ENCODE data around the gene LRRC8D.

LRRC8D gene

GRCh38 chr1:89931964-89932363 lies 111.1 kb downstream of the LRRC8D start:
- Histone ChIP-seq H2AFZ (ENCODE audit: low read depth, low read length, severe bottlenecking) (no peak overlapping the region), H3K4me2 (ENCODE audit: low read depth, low read length, poor library complexity, severe bottlenecking) (no peak overlapping the region), H3K4me3 (ENCODE audit: insufficient read depth, low read length, poor library complexity, severe bottlenecking) (no peak overlapping the region), H3K9ac (ENCODE audit: low read length) (no peak overlapping the region), H3F3A (ENCODE audit: insufficient read depth) (no peaks in the 10 kb centered on the region), H3K36me3 (ENCODE audit: low read length) (peaks cover 10% of the 10 kb centered on the region; the same call in 1 of the 2 replicates), H4K20me1 (ENCODE audit: low read depth, low read length) (no peaks in the 10 kb centered on the region), H3K9me3 (ENCODE audit: insufficient read depth, low read length) (no peaks in the 10 kb centered on the region), H3K79me2 (ENCODE audit: insufficient read depth, low read length) (no peaks in the 10 kb centered on the region), H3K9me2 (replicated peaks; ENCODE audit: insufficient read depth, low read length) (no peaks in the 10 kb centered on the region), H3K27ac (ENCODE audit: low read depth, low read length) (no peak overlapping the region), H3K27me3 (ENCODE audit: low read length) (no peaks in the 10 kb centered on the region)
- TF ChIP-seq, protein P1, sequence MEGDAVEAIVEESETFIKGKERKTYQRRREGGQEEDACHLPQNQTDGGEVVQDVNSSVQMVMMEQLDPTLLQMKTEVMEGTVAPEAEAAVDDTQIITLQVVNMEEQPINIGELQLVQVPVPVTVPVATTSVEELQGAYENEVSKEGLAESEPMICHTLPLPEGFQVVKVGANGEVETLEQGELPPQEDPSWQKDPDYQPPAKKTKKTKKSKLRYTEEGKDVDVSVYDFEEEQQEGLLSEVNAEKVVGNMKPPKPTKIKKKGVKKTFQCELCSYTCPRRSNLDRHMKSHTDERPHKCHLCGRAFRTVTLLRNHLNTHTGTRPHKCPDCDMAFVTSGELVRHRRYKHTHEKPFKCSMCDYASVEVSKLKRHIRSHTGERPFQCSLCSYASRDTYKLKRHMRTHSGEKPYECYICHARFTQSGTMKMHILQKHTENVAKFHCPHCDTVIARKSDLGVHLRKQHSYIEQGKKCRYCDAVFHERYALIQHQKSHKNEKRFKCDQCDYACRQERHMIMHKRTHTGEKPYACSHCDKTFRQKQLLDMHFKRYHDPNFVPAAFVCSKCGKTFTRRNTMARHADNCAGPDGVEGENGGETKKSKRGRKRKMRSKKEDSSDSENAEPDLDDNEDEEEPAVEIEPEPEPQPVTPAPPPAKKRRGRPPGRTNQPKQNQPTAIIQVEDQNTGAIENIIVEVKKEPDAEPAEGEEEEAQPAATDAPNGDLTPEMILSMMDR (IDR thresholded peaks at IDR 0.05; ENCODE audit: insufficient read depth, low read length, poor library complexity, severe bottlenecking), result no peak
- TF ChIP-seq EZH2phosphoT487 (conservative IDR thresholded peaks at IDR 0.05; ENCODE audit: low read length), result no peak

DNA sequence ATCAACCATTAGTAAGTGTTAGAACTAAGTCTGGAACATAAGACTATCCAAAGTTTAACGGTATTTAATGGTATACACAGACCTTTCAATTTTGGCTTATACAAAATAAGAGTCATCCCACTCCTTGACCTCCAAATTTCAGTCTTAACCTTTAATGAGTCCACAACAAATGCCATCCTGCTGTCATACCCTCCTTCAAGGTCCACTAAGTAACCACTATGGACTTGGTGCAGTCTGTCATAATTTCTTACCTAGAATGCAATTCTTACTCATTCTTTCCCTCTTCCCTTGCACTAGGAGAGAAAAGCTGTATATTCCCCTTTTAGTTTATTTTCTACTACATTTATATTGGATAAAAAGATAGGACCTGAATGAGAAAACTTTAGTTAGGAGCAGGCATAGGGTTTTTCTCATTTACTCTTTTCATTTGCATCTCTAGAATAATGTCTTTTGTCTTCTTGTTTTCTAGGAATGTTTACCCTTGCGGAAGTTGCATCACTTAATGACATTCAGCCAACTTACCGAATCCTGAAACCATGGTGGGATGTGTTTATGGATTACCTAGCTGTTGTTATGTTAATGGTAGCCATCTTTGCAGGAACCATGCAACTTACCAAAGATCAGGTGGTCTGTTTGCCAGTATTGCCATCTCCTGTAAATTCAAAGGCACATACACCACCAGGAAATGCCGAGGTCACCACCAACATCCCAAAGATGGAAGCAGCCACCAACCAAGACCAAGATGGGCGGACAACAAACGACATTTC lies 111.9 kb downstream of the LRRC8D start:
- Histone ChIP-seq H2AFZ (ENCODE audit: low read depth, low read length, severe bottlenecking) (no peak overlapping the region), H3K27me3 (ENCODE audit: low read length) (no peaks in the 10 kb centered on the region), H3K9me3 (ENCODE audit: insufficient read depth, low read length) (no peaks in the 10 kb centered on the region), H3K36me3 (ENCODE audit: low read length) (peaks cover 10% of the 10 kb centered on the region; the same call in 1 of the 2 replicates), H3K4me3 (ENCODE audit: insufficient read depth, low read length, poor library complexity, severe bottlenecking) (no peak overlapping the region), H3K9ac (ENCODE audit: low read length) (no peak overlapping the region), H3K79me2 (ENCODE audit: insufficient read depth, low read length) (no peaks in the 10 kb centered on the region), H4K20me1 (ENCODE audit: low read depth, low read length) (no peaks in the 10 kb centered on the region), H3K9me2 (replicated peaks; ENCODE audit: insufficient read depth, low read length) (no peaks in the 10 kb centered on the region), H3F3A (ENCODE audit: insufficient read depth) (no peaks in the 10 kb centered on the region), H3K27ac (ENCODE audit: low read depth, low read length) (no peak overlapping the region), H3K4me2 (ENCODE audit: low read depth, low read length, poor library complexity, severe bottlenecking) (no peak overlapping the region)
- TF ChIP-seq, protein P1 (IDR thresholded peaks at IDR 0.05; ENCODE audit: insufficient read depth, low read length, poor library complexity, severe bottlenecking), result no peak
- no peak for TF ChIP-seq EZH2phosphoT487 (conservative IDR thresholded peaks at IDR 0.05; ENCODE audit: low read length)

DNA sequence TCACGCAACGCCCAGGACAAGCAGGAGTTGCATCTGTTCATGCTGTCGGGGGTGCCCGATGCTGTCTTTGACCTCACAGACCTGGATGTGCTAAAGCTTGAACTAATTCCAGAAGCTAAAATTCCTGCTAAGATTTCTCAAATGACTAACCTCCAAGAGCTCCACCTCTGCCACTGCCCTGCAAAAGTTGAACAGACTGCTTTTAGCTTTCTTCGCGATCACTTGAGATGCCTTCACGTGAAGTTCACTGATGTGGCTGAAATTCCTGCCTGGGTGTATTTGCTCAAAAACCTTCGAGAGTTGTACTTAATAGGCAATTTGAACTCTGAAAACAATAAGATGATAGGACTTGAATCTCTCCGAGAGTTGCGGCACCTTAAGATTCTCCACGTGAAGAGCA lies 113.6 kb downstream of the LRRC8D start:
- Histone ChIP-seq H3K27ac (ENCODE audit: low read depth, low read length) (no peak overlapping the region), H3K79me2 (ENCODE audit: insufficient read depth, low read length) (no peaks in the 10 kb centered on the region), H3K4me3 (ENCODE audit: insufficient read depth, low read length, poor library complexity, severe bottlenecking) (no peak overlapping the region), H3K9me2 (replicated peaks; ENCODE audit: insufficient read depth, low read length) (no peaks in the 10 kb centered on the region), H3K27me3 (ENCODE audit: low read length) (no peaks in the 10 kb centered on the region), H4K20me1 (ENCODE audit: low read depth, low read length) (no peaks in the 10 kb centered on the region), H3F3A (ENCODE audit: insufficient read depth) (no peaks in the 10 kb centered on the region), H3K9ac (ENCODE audit: low read length) (no peak overlapping the region), H3K4me2 (ENCODE audit: low read depth, low read length, poor library complexity, severe bottlenecking) (no peak overlapping the region), H2AFZ (ENCODE audit: low read depth, low read length, severe bottlenecking) (no peak overlapping the region), H3K9me3 (ENCODE audit: insufficient read depth, low read length) (no peaks in the 10 kb centered on the region), H3K36me3 (ENCODE audit: low read length) (peaks cover 10% of the 10 kb centered on the region; the same call in 1 of the 2 replicates)
- TF ChIP-seq, protein P1 (IDR thresholded peaks at IDR 0.05; ENCODE audit: insufficient read depth, low read length, poor library complexity, severe bottlenecking), result no peak
- TF ChIP-seq EZH2phosphoT487 (conservative IDR thresholded peaks at IDR 0.05; ENCODE audit: low read length), result no peak

All from SU-DHL-6 (cell line).